Endothelial cell of umbilical vein (primary cell): Measurements from ENCODE around the gene PTPN2. TPM values are rescaled to one million over a fixed set of nuclear protein-coding genes. Genes with fewer than 3 reads are reported as not detected.

Experiments used
- BruUV-seq: library from RNA; stranded (reverse); fragments of 400-500 nt; replicated peaks from 2 replicates; lab custom pipeline; 2021; lab: Mats Ljungman, UMichigan
- CTCF ChIA-PET: fragments of 300-600, 350-600 bp; sonication (Branson Sonifier 250); formaldehyde crosslinking; loops from one replicate; lab custom pipeline; 2021; ENCODE audit warnings: antibody characterized with exemption, inconsistent platforms; lab: Charles Lee
- POLR2A ChIA-PET: fragments of 300-600, 350-600 bp; sonication (Branson Sonifier 250); formaldehyde crosslinking; loops from one replicate; lab custom pipeline; 2021; ENCODE audit warnings: antibody characterized with exemption, inconsistent platforms; lab: Charles Lee
- DNase-seq: peaks from one replicate; pipeline ENCODE4 v3.0.0-alpha.2; 2011; ENCODE audit warnings: low read depth, low spot score
- FAIRE-seq: peaks from 2 replicates; lab custom pipeline; 2011; peaks lifted over from hg19 to GRCh38; lab: Jason Lieb, UNC
- H2AFZ ChIP-seq: 2 replicates; pipeline ENCODE4 v1.6.0; 2012; ENCODE audit warnings: low read depth, low read length, control low read depth, inconsistent platforms
- H3K27ac ChIP-seq: 2 replicates; pipeline ENCODE4 v1.5.1; 2011; ENCODE audit warnings: low read depth, mild to moderate bottlenecking, control low read depth, low read length, moderate library complexity; ENCODE audit not compliant: insufficient read depth
- H3K27me3 ChIP-seq, 2 experiments: 2 replicates each; pipeline versions ENCODE4 v1.6.0 to v1.6.1; 2011; ENCODE audit warnings: low read length in 2 of 2, mixed read lengths in 1 of 2; ENCODE audit not compliant: control insufficient read depth in 2 of 2, insufficient read depth in 2 of 2
- H3K36me3 ChIP-seq, 2 experiments: 2 replicates in 1 of 2; 3 replicates in 1 of 2; pipeline ENCODE4 v1.5.1; 2011; ENCODE audit warnings: low read length in 2 of 2, mild to moderate bottlenecking in 1 of 2, moderate library complexity in 1 of 2; ENCODE audit not compliant: control insufficient read depth in 2 of 2, insufficient read depth in 2 of 2; ENCODE audit errors: extremely low read depth in 1 of 2
- H3K4me1 ChIP-seq: 3 replicates; pipeline ENCODE4 v1.5.1; 2011; ENCODE audit warnings: mild to moderate bottlenecking, low read length; ENCODE audit not compliant: control insufficient read depth, insufficient read depth; ENCODE audit errors: extremely low read depth
- H3K4me2 ChIP-seq: 2 replicates; pipeline ENCODE4 v1.6.1; 2011; ENCODE audit warnings: low read length, control low read depth, mixed read lengths; ENCODE audit not compliant: insufficient read depth
- H3K4me3 ChIP-seq, 3 experiments: fragments of 200-600 bp in 1 of 3; sonication (generic), shearing (Covaris generic) in 1 of 3; replicated peaks in 1 of 3; 2 replicates each; pipeline ENCODE4 v1.5.1; 2011 to 2016; ENCODE audit warnings: control low read depth in 3 of 3, low read length in 3 of 3, mild to moderate bottlenecking in 2 of 3, inconsistent platforms in 1 of 3, low read depth in 1 of 3, moderate library complexity in 1 of 3; ENCODE audit not compliant: insufficient read depth in 1 of 3
- H3K79me2 ChIP-seq: 2 replicates; pipeline ENCODE4 v1.6.0; 2012; ENCODE audit warnings: low read length, inconsistent platforms; ENCODE audit not compliant: control insufficient read depth, insufficient read depth
- H3K9ac ChIP-seq: replicated peaks from 2 replicates; pipeline ENCODE3; 2011; ENCODE audit warnings: low read length, control low read depth; ENCODE audit not compliant: insufficient read depth; ENCODE audit errors: extremely low read depth
- H3K9me1 ChIP-seq: replicated peaks from 3 replicates; pipeline ENCODE4 v1.6.0; 2011; ENCODE audit warnings: mild to moderate bottlenecking, low read length; ENCODE audit not compliant: control insufficient read depth, insufficient read depth; ENCODE audit errors: extremely low read depth
- H3K9me3 ChIP-seq: replicated peaks from 2 replicates; pipeline ENCODE4 v1.5.1; 2012; ENCODE audit warnings: low read length, inconsistent platforms; ENCODE audit not compliant: control insufficient read depth, insufficient read depth
- H4K20me1 ChIP-seq: replicated peaks from 2 replicates; pipeline ENCODE3; 2011; ENCODE audit warnings: mild to moderate bottlenecking, low read length; ENCODE audit not compliant: control insufficient read depth, insufficient read depth; ENCODE audit errors: extremely low read depth
- CTCF ChIP-seq, 2 donors: IDR thresholded peaks; 1 replicate in 1 of 2; 2 replicates in 1 of 2; pipeline ENCODE4 v1.5.1; 2011; ENCODE audit warnings: low read length in 2 of 2, mild to moderate bottlenecking in 2 of 2, moderate library complexity in 2 of 2, control low read depth in 1 of 2, inconsistent platforms in 1 of 2, low read depth in 1 of 2; ENCODE audit not compliant: insufficient read depth in 1 of 2; ENCODE audit errors: extremely low read depth in 1 of 2
- EZH2 ChIP-seq: IDR thresholded peaks from 2 replicates; pipeline ENCODE4 v1.6.1; 2012; ENCODE audit warnings: borderline replicate concordance, low read depth, mild to moderate bottlenecking, moderate library complexity, low read length, inconsistent platforms; ENCODE audit not compliant: severe bottlenecking
- FOS ChIP-seq: IDR thresholded peaks from 2 replicates; pipeline ENCODE4 v1.6.1; 2011; ENCODE audit warnings: mild to moderate bottlenecking, low read length, moderate library complexity, borderline replicate concordance; ENCODE audit not compliant: insufficient read depth
- GATA2 ChIP-seq: IDR thresholded peaks from 2 replicates; pipeline ENCODE4 v1.7.0; 2011; ENCODE audit warnings: low read depth, mild to moderate bottlenecking, moderate library complexity, mixed read lengths, low read length; ENCODE audit not compliant: insufficient read length, insufficient read depth
- JUN ChIP-seq: IDR thresholded peaks from 2 replicates; pipeline ENCODE4 v1.6.1; 2011; ENCODE audit warnings: borderline replicate concordance, low read depth; ENCODE audit not compliant: insufficient read length, insufficient read depth
- MAX ChIP-seq: IDR thresholded peaks from 2 replicates; pipeline ENCODE4 v1.6.1; 2011; ENCODE audit not compliant: insufficient read depth, insufficient read length
- MYC ChIP-seq: IDR thresholded peaks from one replicate; pipeline ENCODE4 v1.6.1; 2011; ENCODE audit warnings: mild to moderate bottlenecking, low read depth, low read length
- POLR2A ChIP-seq: IDR thresholded peaks from 2 replicates; pipeline ENCODE4 v1.6.1; 2012; ENCODE audit warnings: low read depth, mild to moderate bottlenecking, control low read depth, low read length
- POLR2AphosphoS5 ChIP-seq: IDR thresholded peaks from 2 replicates; pipeline ENCODE4 v1.6.1; 2012; ENCODE audit warnings: low read depth, mild to moderate bottlenecking, control low read depth, low read length, moderate library complexity; ENCODE audit not compliant: insufficient read depth
- dilution Hi-C: fragments of 300-500 bp; cut with MboI; formaldehyde crosslinking; loops from one replicate; pipeline ENCODE4 v1.15.0; 2019; ENCODE audit warnings: low sequenced_read_pairs; ENCODE audit not compliant: extremely low pct_ligation_motif_present
- intact Hi-C: fragments of 100-400 bp; cut with micrococcal nuclease; formaldehyde crosslinking; loops from one replicate; pipeline ENCODE4 v1.10.0; 2022
- polyA plus RNA-seq, 4 experiments: library from polyadenylated mRNA; depleted of rRNA in 3 of 4; stranded (reverse) in 3 of 4; unstranded in 1 of 4; fragments of >200 nt; gene quantifications; 2 replicates each; pipeline versions ENCODE4 v1.2.1 to v1.2.3, GENCODE V29; 2011 to 2012; ENCODE audit warnings: missing spikeins in 1 of 4
- total RNA-seq: library from RNA; stranded (reverse); gene quantifications from 2 replicates; pipeline ENCODE4 v1.2.3, GENCODE V29; 2021

Gene PTPN2
- total and polyA plus RNA-seq, 2 donors (not counting 3 experiments of a cell fraction or from before 2014, with no cell fraction given): 8.2 to 20.9 TPM

- Histone ChIP-seq H3K4me1 (no peaks in the 10 kb centered on the region), H3K27me3 (no peaks in the 10 kb centered on the region), H3K9ac (no peak overlapping the region), H3K4me3 (no peak overlapping the region), H4K20me1 (no peaks in the 10 kb centered on the region), H3K36me3 (peaks cover 0 to 2% of the 10 kb centered on the region in 2 experiments), H2AFZ (no peak overlapping the region), H3K4me2 (no peak overlapping the region), H3K9me3 (no peaks in the 10 kb centered on the region), H3K27ac (no peak overlapping the region), H3K9me1 (no peaks in the 10 kb centered on the region), H3K79me2 (no peaks in the 10 kb centered on the region)
- dilution Hi-C loops: no loop called here
- intact Hi-C loops: no loop called here
- TF ChIP-seq JUN (no peak), GATA2 (no peak), CTCF (IDR thresholded peaks at IDR 0.05; ENCODE audit: extremely low read depth in 1 of 2, insufficient read depth in 1 of 2, low read depth in 1 of 2, low read length in 2 of 2) (no peak), POLR2AphosphoS5 (no peak), MAX (no peak), FOS (no peak), MYC (no peak), EZH2 (no peak), POLR2A (no peak)
- ChIA-PET CTCF (interaction anchor here (1.0 to 1.3 kb wide), 2 partner anchors 9 to 10 kb away, joined by 3 to 4 read pairs; no protein-coding TSS in a partner anchor), POLR2A (no interaction called here)
- no peak for FAIRE-seq
- no peak for DNase-seq
- BruUV-seq: no TSS peak
Measured at GRCh38 chr18:12811191-12811950, 72.7 kb downstream of the PTPN2 start.
